ENCODE measurements around the gene EPYC. TPM values are rescaled to one million over a fixed set of nuclear protein-coding genes. Genes with fewer than 3 reads are reported as not detected.
A peak's percentile ranks its signal among the peaks of the same experiment; 100 is the strongest.

Gene EPYC
- total and polyA plus RNA-seq, 2 of the 4 experiments (the other 2 are of a cell fraction): not detected

DNA sequence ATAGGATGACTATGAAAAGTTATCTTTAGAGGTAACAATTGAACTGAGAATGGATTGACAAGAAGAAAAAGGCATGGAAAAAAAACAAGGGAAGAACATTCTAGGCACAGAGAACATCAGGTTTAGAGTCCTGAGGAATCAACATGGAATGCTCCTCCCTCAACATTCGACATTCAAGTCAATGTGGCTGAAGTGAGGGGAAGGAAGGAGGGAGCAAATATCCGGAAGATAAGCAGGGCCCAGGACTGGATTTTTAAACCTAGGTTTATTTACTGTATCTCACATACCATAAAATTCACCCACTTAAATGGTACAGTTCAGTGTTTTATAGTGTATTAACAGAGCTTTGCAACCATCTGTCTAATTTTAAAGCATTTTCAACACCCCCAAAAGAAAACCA lies 40.2 kb downstream of the EPYC start:
- Histone ChIP-seq H3K14ac (replicated peaks; ENCODE audit: low read depth, low read length) (peak overlapping the region; percentile 84; the same call in 1 of the 2 replicates), H3K9ac (ENCODE audit: low read depth, low read length) (no peak overlapping the region), H3K4me1 (ENCODE audit: control insufficient read depth, insufficient read depth, low read length) (no peaks in the 10 kb centered on the region; the same call in 1 of the 2 replicates), H3K4ac (ENCODE audit: low read depth, low read length) (0 out of 2 replicates have a peak overlapping the region, but pooled peaks have one; percentile 48), H2AK9ac (replicated peaks; ENCODE audit: low read depth, low read length, poor library complexity) (no peak overlapping the region), H4K91ac (ENCODE audit: insufficient read depth, low read depth, low read length) (no peak overlapping the region; the same call in 1 of the 2 replicates), H3K9me3 (ENCODE audit: control insufficient read depth, insufficient read depth, low read length) (no peaks in the 10 kb centered on the region), H3K27ac (ENCODE audit: insufficient read depth, low read length) (no peak overlapping the region), H2BK20ac (ENCODE audit: low read depth, low read length) (no peak overlapping the region), H4K8ac (ENCODE audit: low read depth in 2 of 2, low read length in 2 of 2) (no peak overlapping the region), H4K5ac (ENCODE audit: low read depth, low read length) (no peak overlapping the region), H3K36me3 (ENCODE audit: control insufficient read depth, insufficient read depth, low read length) (no peaks in the 10 kb centered on the region), H2BK120ac (ENCODE audit: low read depth, low read length) (0 out of 2 replicates have a peak overlapping the region, but pooled peaks have one; percentile 63), H3K27me3 (ENCODE audit: control insufficient read depth, insufficient read depth, low read length) (no peaks in the 10 kb centered on the region), H2BK15ac (ENCODE audit: low read depth, low read length) (no peak overlapping the region), H2AFZ (replicated peaks; ENCODE audit: low read length, poor library complexity) (no peak overlapping the region), H2AK5ac (ENCODE audit: low read depth, low read length) (no peak overlapping the region), H2BK5ac (ENCODE audit: low read depth, low read length, poor library complexity, severe bottlenecking) (no peak overlapping the region), H3K4me2 (ENCODE audit: low read depth, low read length) (no peak overlapping the region), H3K4me3 (ENCODE audit: insufficient read depth, low read depth, low read length) (no peak overlapping the region), H3K23ac (ENCODE audit: low read depth, low read length) (no peak overlapping the region), H3K18ac (ENCODE audit: low read depth, low read length) (no peak overlapping the region; the same call in 1 of the 2 replicates), H3K79me1 (ENCODE audit: low read depth in 1 of 2, low read length in 2 of 2) (no peaks in the 10 kb centered on the region), H3K9me1 (ENCODE audit: insufficient read depth, low read length) (no peaks in the 10 kb centered on the region), H4K20me1 (ENCODE audit: insufficient read depth, low read length) (no peaks in the 10 kb centered on the region), H3K56ac (ENCODE audit: extremely low read depth, insufficient read depth, low read length) (no peak overlapping the region)
- dilution Hi-C loops (cut with HindIII; ENCODE audit: low sequenced_read_pairs, unreplicated experiment) (no loop called here), intact Hi-C loops (cut with micrococcal nuclease) (no loop called here), in situ Hi-C loops (cut with MboI; ENCODE audit: low sequenced_read_pairs) (loop anchor here (25.0 kb wide), 1 partner anchor 1673 kb away; no protein-coding TSS in a partner anchor)
- BruUV-seq (replicated peaks): no TSS peak
- POLR2A ChIA-PET (ENCODE audit: unreplicated experiment): no interaction called here
- CTCF ChIA-PET: no interaction called here
- ATAC-seq (ENCODE audit: low read depth) (no peak), DNase-seq (no peak)
- TF ChIP-seq CHD1 (IDR thresholded peaks at IDR 0.05; ENCODE audit: low read depth, low read length): no peak
- no peak for TF ChIP-seq NFE2L2 (IDR thresholded peaks at IDR 0.05; ENCODE audit: low read depth, low read length)
- no peak for TF ChIP-seq MAZ (IDR thresholded peaks at IDR 0.05; ENCODE audit: borderline replicate concordance, low read depth, low read length)
- no peak for TF ChIP-seq FOS (IDR thresholded peaks at IDR 0.05; ENCODE audit: low read depth, low read length)
- TF ChIP-seq RAD21 (IDR thresholded peaks at IDR 0.05; ENCODE audit: low read length): no peak
- TF ChIP-seq RCOR1 (IDR thresholded peaks at IDR 0.05; ENCODE audit: insufficient replicate concordance, low read length): no peak
- no peak for TF ChIP-seq POLR2A (IDR thresholded peaks at IDR 0.05; ENCODE audit: low read depth, low read length)
- no peak for TF ChIP-seq MXI1 (IDR thresholded peaks at IDR 0.05; ENCODE audit: borderline replicate concordance, low read depth, low read length)
- TF ChIP-seq CTCF (conservative IDR thresholded peaks at IDR 0.05; ENCODE audit: low read depth, low read length): no peak
- no CpG with 5 or more reads among the region's 2 CpGs for WGBS, 2 experiments (ENCODE audit: extremely low coverage in 2 of 2, insufficient read length in 1 of 2)

All from IMR-90 (cell line).